Left lung (tissue), 10 donors: Measurements from ENCODE around the gene GALNT6. TPM values are rescaled to one million over a fixed set of nuclear protein-coding genes. Genes with fewer than 3 reads are reported as not detected.

Source experiments
- ATAC-seq: fragments of 200-7000 bp; cut with Tn5 transposase; one replicate; pipeline ENCODE4 v1.9.1; 2020; ENCODE audit warnings: moderate library complexity
- DNase-seq, 4 donors: peaks; one replicate each; pipeline ENCODE4 v3.0.0-alpha.2; 2013 to 2020
- H3K27ac ChIP-seq, 2 donors: fragments of 200-600 bp; sonication (generic) in 1 of 2; one replicate each; pipeline versions ENCODE4 v1.5.0 to v1.8.0; 2020 to 2021
- H3K27me3 ChIP-seq, 2 donors: fragments of 200-600 bp; sonication (generic) in 1 of 2; one replicate each; pipeline versions ENCODE4 v1.5.0 to v1.8.0; 2020 to 2021
- H3K36me3 ChIP-seq, 2 donors: fragments of 200-600 bp; sonication (generic) in 1 of 2; one replicate each; pipeline versions ENCODE4 v1.5.0 to v1.8.0; 2020 to 2021
- H3K4me1 ChIP-seq, 2 donors: fragments of 200-600 bp; one replicate each; pipeline ENCODE4 v1.8.0; 2021
- H3K4me3 ChIP-seq, 2 donors: fragments of 200-600 bp; sonication (generic) in 1 of 2; one replicate each; pipeline versions ENCODE4 v1.5.0 to v1.8.0; 2020 to 2021; ENCODE audit warnings: mild to moderate bottlenecking in 1 of 2
- H3K9me3 ChIP-seq, 2 donors: fragments of 200-600 bp; sonication (generic) in 1 of 2; one replicate each; pipeline versions ENCODE4 v1.5.0 to v1.8.0; 2020 to 2021
- intact Hi-C, 2 donors: fragments of 100-400 bp; cut with DNase I; formaldehyde crosslinking; loops; one replicate each; pipeline versions ENCODE4 v1.11.2 to v1.14.2; 2022
- polyA plus RNA-seq, 6 donors: library from polyadenylated mRNA; unstranded; fragments of 120-200 nt; gene quantifications; one replicate each; pipeline ENCODE4 v1.2.1, GENCODE V29; 2013; ENCODE audit not compliant: insufficient read length in 6 of 6
- total RNA-seq, 2 donors: library from RNA; stranded (reverse); fragmentation: NEBNext Ultra II Directional; extraction: Animal tissue kit (Norgen Biotek cat#: 25700); gene quantifications; one replicate each; pipeline ENCODE4 v1.2.1, GENCODE V29; 2021
- TF ChIP-seq, protein P1 (sequence below), 2 donors: fragments of 200-600 bp; sonication (generic) in 1 of 2; IDR thresholded peaks; one replicate each; pipeline versions ENCODE4 v1.5.0 to v1.8.0; 2021; ENCODE audit warnings: antibody characterized with exemption in 2 of 2
- donor health status: DM: no; HTN: yes; CAD: no.
- donor health status: DM: no; HTN: no; CAD: no.

GALNT6 gene
- total and polyA plus RNA-seq, 8 donors: 1.8 to 21.8 (median 2.6) TPM

DNA sequence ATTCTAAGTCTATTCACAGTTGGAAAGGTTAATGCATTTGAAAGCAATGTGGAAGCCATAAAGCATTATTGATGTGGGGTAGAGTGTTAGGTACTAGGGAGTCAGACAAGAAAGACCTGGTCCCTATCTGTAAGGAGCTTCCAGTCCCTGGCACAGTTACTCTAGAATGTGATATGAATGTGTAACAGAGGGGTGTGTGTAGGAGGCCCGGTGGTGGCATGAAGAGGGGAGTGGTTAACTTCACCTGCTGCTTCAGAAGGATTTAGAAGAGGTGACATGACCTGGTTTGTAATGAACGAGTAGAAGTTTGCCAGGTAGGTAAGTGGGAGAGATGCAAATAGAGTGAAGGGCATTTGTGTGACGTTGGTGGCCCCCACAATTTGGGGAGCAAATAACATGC is 15.1 kb upstream of the GALNT6 start:
- no peaks in the 10 kb centered on the region for H3K27me3 ChIP-seq
- DNase-seq: no peak
- TF ChIP-seq, protein P1, sequence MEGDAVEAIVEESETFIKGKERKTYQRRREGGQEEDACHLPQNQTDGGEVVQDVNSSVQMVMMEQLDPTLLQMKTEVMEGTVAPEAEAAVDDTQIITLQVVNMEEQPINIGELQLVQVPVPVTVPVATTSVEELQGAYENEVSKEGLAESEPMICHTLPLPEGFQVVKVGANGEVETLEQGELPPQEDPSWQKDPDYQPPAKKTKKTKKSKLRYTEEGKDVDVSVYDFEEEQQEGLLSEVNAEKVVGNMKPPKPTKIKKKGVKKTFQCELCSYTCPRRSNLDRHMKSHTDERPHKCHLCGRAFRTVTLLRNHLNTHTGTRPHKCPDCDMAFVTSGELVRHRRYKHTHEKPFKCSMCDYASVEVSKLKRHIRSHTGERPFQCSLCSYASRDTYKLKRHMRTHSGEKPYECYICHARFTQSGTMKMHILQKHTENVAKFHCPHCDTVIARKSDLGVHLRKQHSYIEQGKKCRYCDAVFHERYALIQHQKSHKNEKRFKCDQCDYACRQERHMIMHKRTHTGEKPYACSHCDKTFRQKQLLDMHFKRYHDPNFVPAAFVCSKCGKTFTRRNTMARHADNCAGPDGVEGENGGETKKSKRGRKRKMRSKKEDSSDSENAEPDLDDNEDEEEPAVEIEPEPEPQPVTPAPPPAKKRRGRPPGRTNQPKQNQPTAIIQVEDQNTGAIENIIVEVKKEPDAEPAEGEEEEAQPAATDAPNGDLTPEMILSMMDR (IDR thresholded peaks at IDR 0.05): no peak
- no peak overlapping the region for H3K4me3 ChIP-seq
- no peaks in the 10 kb centered on the region for H3K9me3 ChIP-seq
- H3K4me1 ChIP-seq: peaks cover 0 to 7% of the 10 kb centered on the region in 2 donors
- H3K27ac ChIP-seq: no peak overlapping the region
- H3K36me3 ChIP-seq: no peaks in the 10 kb centered on the region
- intact Hi-C loops: no loop called here
- ATAC-seq: no peak

DNA sequence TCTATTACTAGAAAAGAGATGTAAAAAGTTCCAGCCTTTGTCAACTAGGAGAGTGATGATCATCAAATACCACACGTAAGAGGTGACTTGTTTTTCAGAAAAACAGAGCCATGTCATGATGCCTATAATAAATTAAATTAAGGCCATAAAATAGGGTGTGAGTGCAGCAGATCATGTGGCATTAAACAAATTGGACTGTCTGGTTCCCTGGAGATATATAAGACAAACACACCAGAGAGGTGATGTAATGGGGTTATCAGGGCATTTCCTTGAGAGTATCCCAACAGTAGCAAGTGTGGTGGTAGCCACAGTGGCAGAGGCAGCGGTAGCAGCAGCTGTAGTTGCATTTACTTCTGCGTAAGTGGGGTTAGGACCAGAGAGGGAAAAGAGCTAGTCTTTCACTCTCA is 14.6 kb upstream of the GALNT6 start:
- no peak for ATAC-seq
- Histone ChIP-seq H3K9me3 (no peaks in the 10 kb centered on the region), H3K4me3 (no peak overlapping the region), H3K27ac (no peak overlapping the region), H3K27me3 (peaks cover 0 to 3% of the 10 kb centered on the region in 2 donors), H3K4me1 (peaks cover 0 to 7% of the 10 kb centered on the region in 2 donors), H3K36me3 (no peaks in the 10 kb centered on the region)
- DNase-seq: no peak
- intact Hi-C loops: no loop called here
- TF ChIP-seq, protein P1 (IDR thresholded peaks at IDR 0.05): no peak

DNA sequence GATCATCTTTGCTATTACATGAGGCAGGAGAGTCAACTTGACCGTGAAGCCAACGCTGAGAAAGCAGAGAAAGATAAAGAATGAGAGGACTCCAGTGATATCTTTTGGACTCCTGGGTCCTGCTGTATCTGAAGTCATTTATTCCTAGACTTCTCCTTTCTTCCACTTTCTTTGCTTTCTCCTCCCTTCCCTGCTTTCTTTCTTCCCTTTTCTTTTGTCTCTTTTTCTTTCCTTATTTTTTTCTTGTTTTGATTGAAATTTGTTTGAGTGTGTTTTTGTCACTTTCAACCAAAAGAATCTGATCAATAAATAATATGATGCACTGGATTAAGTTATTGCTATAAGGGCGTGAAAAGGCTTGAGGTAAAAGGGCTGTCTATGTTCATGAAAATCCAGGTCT is 13.4 kb upstream of the GALNT6 start:
- H3K27me3 ChIP-seq: peaks cover 0 to 4% of the 10 kb centered on the region in 2 donors
- no peaks in the 10 kb centered on the region for H3K9me3 ChIP-seq
- H3K4me3 ChIP-seq: no peak overlapping the region
- DNase-seq (no peak), ATAC-seq (no peak)
- intact Hi-C loops: no loop called here
- peaks cover 0 to 7% of the 10 kb centered on the region in 2 donors for H3K4me1 ChIP-seq
- TF ChIP-seq, protein P1 (IDR thresholded peaks at IDR 0.05): no peak
- no peaks in the 10 kb centered on the region for H3K36me3 ChIP-seq
- no peak overlapping the region for H3K27ac ChIP-seq

DNA sequence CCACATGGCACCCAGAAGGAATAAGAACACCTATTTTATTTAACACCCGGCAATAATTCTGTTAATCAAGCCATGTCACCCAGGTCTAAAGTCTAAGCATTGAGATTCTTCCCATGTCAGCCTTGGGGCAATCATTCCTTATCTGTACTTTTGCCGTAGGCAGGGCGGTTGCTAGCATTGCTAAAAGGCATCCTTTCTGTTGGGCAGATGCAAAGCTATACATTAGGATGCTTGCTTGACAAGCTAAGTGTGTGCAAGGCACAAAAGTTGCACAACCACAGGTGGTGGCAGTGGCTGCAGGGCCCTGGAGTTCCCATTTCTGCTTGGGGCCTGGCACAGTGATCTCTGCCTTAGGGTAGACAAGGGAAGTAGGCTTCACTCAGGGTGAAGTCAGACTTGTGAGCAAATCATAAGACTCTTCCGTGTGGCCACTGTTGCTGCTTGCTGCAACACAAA is 12.5 kb upstream of the GALNT6 start:
- Histone ChIP-seq H3K4me3 (no peak overlapping the region), H3K9me3 (no peaks in the 10 kb centered on the region), H3K27ac (no peak overlapping the region), H3K4me1 (peaks cover 0 to 7% of the 10 kb centered on the region in 2 donors), H3K27me3 (peaks cover 0 to 4% of the 10 kb centered on the region in 2 donors), H3K36me3 (no peaks in the 10 kb centered on the region)
- DNase-seq: peak in 2 of 4 donors; percentile 79 to 81
- ATAC-seq: peak; percentile 79
- TF ChIP-seq, protein P1 (IDR thresholded peaks at IDR 0.05): no peak
- intact Hi-C loops: no loop called here

DNA sequence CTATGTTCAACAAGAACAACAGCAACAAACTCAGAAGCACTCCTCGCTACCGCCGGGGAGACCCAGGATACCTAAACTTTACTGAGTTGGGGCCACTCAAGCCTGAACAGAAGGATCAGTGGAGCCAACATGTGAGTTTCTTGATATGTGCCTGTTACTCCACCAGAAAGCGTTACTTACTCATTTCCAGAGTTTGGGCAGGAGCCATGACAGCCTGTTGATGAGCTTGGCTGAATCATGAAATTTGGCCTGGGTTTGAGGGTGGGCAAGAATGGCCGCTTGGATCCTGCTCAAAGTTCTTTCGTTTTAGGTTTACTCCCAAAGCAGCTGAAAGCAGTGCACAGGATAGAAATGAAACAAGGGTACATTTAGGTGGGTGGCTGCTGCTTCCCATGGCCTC is 12.0 kb upstream of the GALNT6 start:
- Histone ChIP-seq H3K27me3 (peaks cover 0 to 4% of the 10 kb centered on the region in 2 donors), H3K36me3 (no peaks in the 10 kb centered on the region), H3K4me1 (peaks cover 0 to 7% of the 10 kb centered on the region in 2 donors), H3K4me3 (no peak overlapping the region), H3K9me3 (no peaks in the 10 kb centered on the region), H3K27ac (no peak overlapping the region)
- no peak for DNase-seq
- TF ChIP-seq, protein P1 (IDR thresholded peaks at IDR 0.05): no peak
- intact Hi-C loops: no loop called here
- no peak for ATAC-seq
